Upper lobe of left lung (tissue), 4 donors: Measurements from ENCODE around the gene ALKBH8.

Source experiments
- CTCF ChIP-seq, 6 experiments: fragments of 450-650 bp in 4 of 6; fragments of 200-600 bp in 2 of 6; sonication (generic) in 2 of 6; IDR thresholded peaks; one replicate each; pipeline ENCODE4 v1.5.1; 2016 to 2019; ENCODE audit warnings: antibody characterized with exemption in 6 of 6
- POLR2A ChIP-seq, 4 donors: fragments of 450-650 bp; IDR thresholded peaks; one replicate each; pipeline ENCODE4 v1.5.1; 2016 to 2017; ENCODE audit warnings: antibody characterized with exemption in 4 of 4, mild to moderate bottlenecking in 2 of 4

GRCh38 chr11:107453594-107454286 is 111.8 kb downstream of the ALKBH8 start:
- TF ChIP-seq POLR2A (IDR thresholded peaks at IDR 0.05) (no peak), CTCF (IDR thresholded peaks at IDR 0.05) (no peak)
